ENCODE results near the gene CADPS2.

CADPS2 gene

DNA sequence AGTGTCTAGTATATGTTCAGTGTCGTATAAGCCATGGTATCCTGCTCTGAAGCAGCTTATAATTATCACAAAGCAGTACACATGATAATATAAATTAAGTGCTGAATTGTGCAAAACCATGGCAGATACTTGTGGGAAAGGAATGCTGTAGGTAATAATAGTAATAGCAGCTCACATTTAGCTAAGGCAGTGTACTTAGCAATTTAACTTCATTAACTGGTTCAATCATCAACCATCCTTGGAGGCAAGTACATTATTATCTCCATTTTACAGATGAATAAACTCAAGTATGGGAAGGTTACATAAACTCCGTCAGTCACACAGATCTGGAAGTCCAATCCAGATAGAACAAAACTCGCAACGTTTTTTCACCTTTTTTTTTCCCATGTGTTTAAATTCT is 161.9 kb downstream of the CADPS2 start:
- TF ChIP-seq Cebpa-rat (IDR thresholded peaks at IDR 0.05): no peak
- Histone ChIP-seq H3K4me3 (no peak overlapping the region), H3K36me3 (no peaks in the 10 kb centered on the region), H3K9me3 (no peaks in the 10 kb centered on the region), H4K20me1 (no peaks in the 10 kb centered on the region), H3K4me2 (no peak overlapping the region), H3K4me1 (no peaks in the 10 kb centered on the region), H3K9ac (no peak overlapping the region), H3K27me3 (no peaks in the 10 kb centered on the region), H3K27ac (no peak overlapping the region)

DNA sequence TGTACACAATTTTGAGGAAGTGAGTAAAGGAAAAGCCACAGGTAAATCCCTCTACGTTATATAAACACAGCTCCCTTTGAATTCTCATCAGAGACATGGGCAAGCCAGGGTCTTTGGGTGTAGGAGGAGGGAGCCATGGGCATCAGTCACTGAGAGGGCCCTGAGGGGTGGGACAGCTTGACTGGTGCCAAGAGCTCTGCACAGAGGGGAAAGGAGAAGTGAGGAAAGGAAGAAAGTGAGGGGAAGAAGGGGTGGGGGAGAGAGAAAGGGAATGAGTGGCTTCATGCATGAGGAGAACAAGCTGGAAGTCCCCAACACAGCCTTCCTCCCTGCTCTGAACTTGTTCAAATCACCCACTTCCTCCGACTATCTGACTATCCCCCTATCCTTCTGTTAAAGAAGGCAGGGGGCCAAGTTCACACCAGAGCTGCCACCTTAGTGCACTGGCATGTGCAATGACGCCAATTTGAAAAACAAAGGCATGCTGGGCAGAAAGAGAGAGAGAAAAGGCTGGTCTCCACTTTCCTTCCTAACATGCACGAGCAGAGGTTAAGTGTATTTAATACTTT is 167.2 kb downstream of the CADPS2 start:
- H3K27me3 ChIP-seq: no peaks in the 10 kb centered on the region
- H3K36me3 ChIP-seq: no peaks in the 10 kb centered on the region
- no peak overlapping the region for H3K27ac ChIP-seq
- H3K4me1 ChIP-seq: no peaks in the 10 kb centered on the region
- H3K4me3 ChIP-seq: no peak overlapping the region
- no peak overlapping the region for H3K4me2 ChIP-seq
- no peaks in the 10 kb centered on the region for H4K20me1 ChIP-seq
- no peak overlapping the region for H3K9ac ChIP-seq
- no peaks in the 10 kb centered on the region for H3K9me3 ChIP-seq
- TF ChIP-seq Cebpa-rat (IDR thresholded peaks at IDR 0.05): no peak

DNA sequence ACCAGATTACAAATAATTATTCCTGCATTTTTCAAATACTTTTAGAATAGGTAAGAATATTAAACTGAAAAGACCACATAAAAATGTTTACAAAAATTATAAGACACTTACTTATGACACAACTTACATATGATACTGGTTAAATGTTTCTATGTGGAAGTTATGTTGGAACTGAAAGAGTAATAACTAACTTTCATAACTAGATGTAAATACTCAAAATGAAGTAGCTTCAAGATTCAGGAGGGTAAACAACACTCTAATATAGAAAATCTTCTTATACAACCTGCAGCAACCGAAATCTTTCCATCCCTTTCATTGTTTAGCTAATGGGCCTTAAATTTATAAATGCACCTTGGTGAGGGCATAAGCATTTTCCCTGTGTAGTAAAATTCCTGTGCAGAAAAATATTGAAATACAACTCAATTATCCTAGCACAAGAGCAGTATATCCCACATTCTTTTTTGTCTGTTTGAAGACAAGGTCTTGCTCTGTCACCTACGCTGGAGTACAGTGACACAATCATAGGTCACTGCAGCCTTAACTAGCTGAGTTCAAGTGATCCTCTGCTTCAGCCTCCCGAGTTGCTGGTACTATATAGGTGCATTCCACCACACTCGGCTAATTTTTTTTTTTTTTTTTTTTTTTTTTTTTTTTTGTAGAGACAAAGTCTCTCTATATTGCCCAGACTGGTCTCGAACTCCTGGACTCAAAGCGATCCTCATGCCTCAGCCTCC is 168.7 kb downstream of the CADPS2 start:
- H3K36me3 ChIP-seq: no peaks in the 10 kb centered on the region
- no peak overlapping the region for H3K27ac ChIP-seq
- no peak overlapping the region for H3K9ac ChIP-seq
- no peak for TF ChIP-seq Cebpa-rat (IDR thresholded peaks at IDR 0.05)
- H4K20me1 ChIP-seq: no peaks in the 10 kb centered on the region
- H3K4me2 ChIP-seq: no peak overlapping the region
- no peaks in the 10 kb centered on the region for H3K9me3 ChIP-seq
- H3K27me3 ChIP-seq: no peaks in the 10 kb centered on the region
- H3K4me3 ChIP-seq: no peak overlapping the region
- no peaks in the 10 kb centered on the region for H3K4me1 ChIP-seq

DNA sequence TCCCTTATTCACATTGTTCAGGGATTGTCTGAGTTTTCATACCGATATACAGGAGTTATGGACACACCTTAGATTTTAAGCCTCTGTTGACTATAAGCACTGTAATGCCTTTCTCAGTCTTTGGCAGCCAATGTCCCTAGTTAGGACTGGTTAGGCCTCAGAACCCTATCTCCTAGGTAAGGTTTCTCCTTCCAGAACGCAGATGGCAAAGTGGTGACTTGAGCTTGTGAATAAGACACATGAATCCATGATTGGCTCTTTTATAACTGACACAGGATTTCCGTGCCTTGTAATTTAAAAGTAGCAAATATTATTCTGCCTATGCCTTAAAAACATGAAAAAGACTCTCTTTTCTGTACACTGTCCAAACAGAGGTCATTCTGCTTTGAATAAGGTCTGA is 171.1 kb downstream of the CADPS2 start:
- H3K27me3 ChIP-seq: no peaks in the 10 kb centered on the region
- TF ChIP-seq Cebpa-rat (IDR thresholded peaks at IDR 0.05): no peak

GRCh38 chr7:122710916-122711315 is 175.3 kb downstream of the CADPS2 start:
- Histone ChIP-seq H3K4me3 (no peak overlapping the region), H3K9me3 (no peaks in the 10 kb centered on the region)
- no peak for TF ChIP-seq Cebpa-rat (IDR thresholded peaks at IDR 0.05)

More for the DNA sequence above, 171.1 kb downstream of the CADPS2 start:
- Histone ChIP-seq H4K20me1 (no peaks in the 10 kb centered on the region), H3K4me2 (no peak overlapping the region), H3K36me3 (no peaks in the 10 kb centered on the region), H3K27ac (no peak overlapping the region), H3K9ac (no peak overlapping the region), H3K4me1 (no peaks in the 10 kb centered on the region), H3K4me3 (no peak overlapping the region), H3K9me3 (no peaks in the 10 kb centered on the region)

GRCh38 chr7:122709930-122710646 is 176.2 kb downstream of the CADPS2 start:
- no peaks in the 10 kb centered on the region for H3K27me3 ChIP-seq
- H3K4me1 ChIP-seq: no peaks in the 10 kb centered on the region
- TF ChIP-seq Cebpa-rat (IDR thresholded peaks at IDR 0.05): no peak
- no peak overlapping the region for H3K9ac ChIP-seq
- no peaks in the 10 kb centered on the region for H3K36me3 ChIP-seq
- H4K20me1 ChIP-seq: no peaks in the 10 kb centered on the region
- H3K9me3 ChIP-seq: no peaks in the 10 kb centered on the region
- no peak overlapping the region for H3K27ac ChIP-seq
- H3K4me3 ChIP-seq: no peak overlapping the region
- no peak overlapping the region for H3K4me2 ChIP-seq

More at GRCh38 chr7:122710916-122711315, 175.3 kb downstream of the CADPS2 start:
- Histone ChIP-seq H3K4me2 (no peak overlapping the region), H4K20me1 (no peaks in the 10 kb centered on the region), H3K36me3 (no peaks in the 10 kb centered on the region), H3K4me1 (no peaks in the 10 kb centered on the region), H3K27me3 (no peaks in the 10 kb centered on the region), H3K9ac (no peak overlapping the region), H3K27ac (no peak overlapping the region)

DNA sequence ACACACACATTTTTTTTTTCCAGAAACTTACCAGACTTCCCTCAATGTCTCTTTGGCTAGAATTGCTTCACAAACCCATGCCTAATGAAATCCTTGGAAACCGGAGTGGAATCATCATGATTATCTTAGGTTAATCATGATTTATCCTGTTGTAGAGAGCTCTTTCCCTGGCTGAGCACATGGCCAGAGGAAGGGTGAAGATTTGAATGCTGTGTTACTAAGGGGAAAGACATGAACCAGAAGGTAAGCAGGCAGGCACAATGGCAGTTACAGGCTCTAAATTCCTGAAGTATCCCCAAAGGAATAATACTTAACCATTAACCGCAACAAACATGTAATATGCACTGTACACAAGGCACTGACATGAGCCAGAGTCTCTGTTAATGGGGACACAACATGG is 179.4 kb downstream of the CADPS2 start:
- no peaks in the 10 kb centered on the region for H3K36me3 ChIP-seq
- H3K4me3 ChIP-seq: no peak overlapping the region
- H3K9ac ChIP-seq: no peak overlapping the region
- H3K4me1 ChIP-seq: no peaks in the 10 kb centered on the region
- no peaks in the 10 kb centered on the region for H3K9me3 ChIP-seq
- H4K20me1 ChIP-seq: no peaks in the 10 kb centered on the region
- H3K4me2 ChIP-seq: no peak overlapping the region
- no peak overlapping the region for H3K27ac ChIP-seq
- no peaks in the 10 kb centered on the region for H3K27me3 ChIP-seq
- no peak for TF ChIP-seq Cebpa-rat (IDR thresholded peaks at IDR 0.05)

DNA sequence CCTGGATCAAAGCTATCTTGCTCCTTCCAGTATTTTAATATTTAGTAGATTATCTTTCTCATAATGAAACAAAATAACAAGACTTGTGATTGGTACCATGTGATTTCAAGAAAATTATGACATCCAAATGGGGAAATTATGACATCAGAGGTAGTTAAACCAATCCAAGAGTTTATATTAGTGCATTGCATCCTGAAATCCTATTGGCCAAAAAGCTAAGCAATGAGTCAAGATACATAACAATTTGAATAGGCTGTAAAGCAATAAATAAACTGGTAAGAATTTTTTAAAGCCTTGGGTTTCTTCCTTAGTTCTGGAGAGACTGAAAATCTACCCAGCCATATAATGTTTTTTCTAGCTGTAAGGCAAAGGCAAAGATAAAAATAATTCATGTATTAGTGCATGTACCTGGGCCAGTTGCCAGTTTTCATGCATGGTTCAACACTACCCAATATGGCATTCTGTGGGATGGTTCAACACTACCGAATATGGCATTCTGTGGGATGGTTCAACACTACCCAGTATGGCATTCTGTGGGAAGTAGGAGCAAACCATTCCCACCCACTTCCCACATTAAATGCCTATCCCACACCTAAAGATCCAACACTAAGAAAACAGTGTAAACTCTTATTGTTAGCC is 183.3 kb downstream of the CADPS2 start, which contains the start of gene RNF148:
TSS of gene RNF148 (minus strand) at position 51 of the 639 bp plus-strand sequence. CDS start 172 bp downstream, outside the sequence.
- Histone ChIP-seq H3K4me3 (no peak within 1 kb of the TSS), H3K9ac (no peak within 1 kb of the TSS), H3K27ac (no peak within 1 kb of the TSS), H4K20me1 (no peaks in the 10 kb centered on the region), H3K27me3 (no peaks in the 10 kb centered on the region), H3K4me1 (no peaks in the 10 kb centered on the region), H3K4me2 (no peak within 1 kb of the TSS), H3K36me3 (no peaks in the 10 kb centered on the region), H3K9me3 (no peaks in the 10 kb centered on the region)
- no peak for TF ChIP-seq Cebpa-rat (IDR thresholded peaks at IDR 0.05)

GRCh38 chr7:122699017-122699416 is 187.2 kb downstream of the CADPS2 start, which contains the start of gene RNF133:
TSS of gene RNF133 (minus strand) at chr7:122699117. CDS start at chr7:122698918, 199 bp downstream.
- Histone ChIP-seq H3K4me1 (no peaks in the 10 kb centered on the region), H3K4me3 (no peak within 1 kb of the TSS), H4K20me1 (no peaks in the 10 kb centered on the region), H3K9ac (no peak within 1 kb of the TSS), H3K27me3 (no peaks in the 10 kb centered on the region), H3K4me2 (no peak within 1 kb of the TSS), H3K9me3 (no peaks in the 10 kb centered on the region), H3K27ac (no peak within 1 kb of the TSS), H3K36me3 (no peaks in the 10 kb centered on the region)
- no peak for TF ChIP-seq Cebpa-rat (IDR thresholded peaks at IDR 0.05)
